PC-9 (cell line): ENCODE measurements around the gene SPATA20.

Source experiments
- EZH2 ChIP-seq: fragments of 200-600 bp; sonication (generic); IDR thresholded peaks from 2 replicates; pipeline ENCODE4 v1.8.0; 2017; ENCODE audit warnings: antibody characterized with exemption, low read depth
- TF ChIP-seq, protein P1 (sequence below): fragments of 200-600 bp; sonication (generic); conservative IDR thresholded peaks from 2 replicates; pipeline ENCODE4 v1.6.1; 2017; ENCODE audit warnings: mixed run types, antibody characterized with exemption, mild to moderate bottlenecking, moderate library complexity

DNA sequence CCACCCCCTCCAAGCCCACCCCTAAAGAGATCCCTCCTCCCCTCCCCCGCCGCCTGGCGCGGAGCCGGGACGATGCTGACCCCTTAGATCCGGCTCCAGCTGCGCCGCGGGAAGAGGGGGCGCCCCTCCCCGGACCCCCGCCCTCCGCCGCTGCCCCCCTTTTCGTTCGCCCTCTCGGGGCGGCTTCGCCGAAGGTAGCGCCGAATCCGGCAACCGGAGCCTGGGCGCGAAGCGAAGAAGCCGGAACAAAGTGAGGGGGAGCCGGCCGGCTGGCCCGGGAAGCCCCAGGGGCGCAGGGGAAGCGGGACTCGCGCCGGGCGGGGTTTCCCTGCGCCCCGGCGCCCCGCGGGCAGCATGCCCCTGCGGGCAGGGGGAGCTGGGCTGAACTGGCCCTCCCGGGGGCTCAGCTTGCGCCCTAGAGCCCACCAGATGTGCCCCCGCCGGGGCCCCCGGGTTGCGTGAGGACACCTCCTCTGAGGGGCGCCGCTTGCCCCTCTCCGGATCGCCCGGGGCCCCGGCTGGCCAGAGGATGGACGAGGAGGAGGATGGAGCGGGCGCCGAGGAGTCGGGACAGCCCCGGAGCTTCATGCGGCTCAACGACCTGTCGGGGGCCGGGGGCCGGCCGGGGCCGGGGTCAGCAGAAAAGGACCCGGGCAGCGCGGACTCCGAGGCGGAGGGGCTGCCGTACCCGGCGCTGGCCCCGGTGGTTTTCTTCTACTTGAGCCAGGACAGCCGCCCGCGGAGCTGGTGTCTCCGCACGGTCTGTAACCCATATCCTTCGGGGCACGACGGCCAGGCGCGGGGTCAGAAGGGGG lies 14.2 kb downstream of the SPATA20 start:
- TF ChIP-seq EZH2, result no peak
- TF ChIP-seq, protein P1, sequence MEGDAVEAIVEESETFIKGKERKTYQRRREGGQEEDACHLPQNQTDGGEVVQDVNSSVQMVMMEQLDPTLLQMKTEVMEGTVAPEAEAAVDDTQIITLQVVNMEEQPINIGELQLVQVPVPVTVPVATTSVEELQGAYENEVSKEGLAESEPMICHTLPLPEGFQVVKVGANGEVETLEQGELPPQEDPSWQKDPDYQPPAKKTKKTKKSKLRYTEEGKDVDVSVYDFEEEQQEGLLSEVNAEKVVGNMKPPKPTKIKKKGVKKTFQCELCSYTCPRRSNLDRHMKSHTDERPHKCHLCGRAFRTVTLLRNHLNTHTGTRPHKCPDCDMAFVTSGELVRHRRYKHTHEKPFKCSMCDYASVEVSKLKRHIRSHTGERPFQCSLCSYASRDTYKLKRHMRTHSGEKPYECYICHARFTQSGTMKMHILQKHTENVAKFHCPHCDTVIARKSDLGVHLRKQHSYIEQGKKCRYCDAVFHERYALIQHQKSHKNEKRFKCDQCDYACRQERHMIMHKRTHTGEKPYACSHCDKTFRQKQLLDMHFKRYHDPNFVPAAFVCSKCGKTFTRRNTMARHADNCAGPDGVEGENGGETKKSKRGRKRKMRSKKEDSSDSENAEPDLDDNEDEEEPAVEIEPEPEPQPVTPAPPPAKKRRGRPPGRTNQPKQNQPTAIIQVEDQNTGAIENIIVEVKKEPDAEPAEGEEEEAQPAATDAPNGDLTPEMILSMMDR, result no peak
